Glutamatergic neuron (in vitro differentiated cells): ENCODE results near the gene GLI3. TPM values are rescaled to one million over a fixed set of nuclear protein-coding genes. Genes with fewer than 3 reads are reported as not detected.

ENCODE experiments used
- DNase-seq: peaks from one replicate; pipeline ENCODE4 v3.0.0; 2022
- H3K27ac Mint-ChIP-seq: one replicate; pipeline ENCODE4 v1.8.0; 2020; ENCODE audit warnings: mild to moderate bottlenecking, mixed read lengths, inconsistent platforms; ENCODE audit not compliant: unreplicated experiment
- H3K27me3 Mint-ChIP-seq: one replicate; pipeline ENCODE4 v1.8.0; 2020; ENCODE audit warnings: mild to moderate bottlenecking, moderate library complexity, mixed read lengths, inconsistent platforms; ENCODE audit not compliant: unreplicated experiment
- H3K36me3 Mint-ChIP-seq: one replicate; pipeline ENCODE4 v1.8.0; 2020; ENCODE audit warnings: mild to moderate bottlenecking, mixed read lengths, inconsistent platforms; ENCODE audit not compliant: unreplicated experiment
- H3K4me1 Mint-ChIP-seq: one replicate; pipeline ENCODE4 v1.8.0; 2020; ENCODE audit warnings: mild to moderate bottlenecking, low read depth, mixed read lengths, inconsistent platforms; ENCODE audit not compliant: unreplicated experiment
- H3K4me3 Mint-ChIP-seq: one replicate; pipeline ENCODE4 v1.8.0; 2020; ENCODE audit warnings: mild to moderate bottlenecking, mixed read lengths, inconsistent platforms; ENCODE audit not compliant: unreplicated experiment
- H3K9me3 Mint-ChIP-seq: one replicate; pipeline ENCODE4 v1.8.0; 2020; ENCODE audit warnings: mild to moderate bottlenecking, moderate library complexity, mixed read lengths, inconsistent platforms; ENCODE audit not compliant: unreplicated experiment
- CTCF ChIP-seq: fragments of 200-600 bp; sonication (generic); IDR thresholded peaks from one replicate; pipeline ENCODE4 v1.5.0; 2021; ENCODE audit not compliant: partially characterized antibody, unreplicated experiment
- total RNA-seq: library from RNA; stranded (reverse); fragmentation: NEBNext Ultra II Directional; extraction: Animal tissue kit (Norgen Biotek cat#: 25700); gene quantifications from one replicate; pipeline ENCODE4 v1.2.1, GENCODE V29; 2021; ENCODE audit not compliant: unreplicated experiment

Gene GLI3
- total RNA-seq, 1 donor from 2014 or later = 2.9 TPM

- peaks cover 3% of the 10 kb centered on the region for H3K27me3 Mint-ChIP-seq
- no peaks in the 10 kb centered on the region for H3K4me1 Mint-ChIP-seq
- peak; percentile 98 for TF ChIP-seq CTCF
- DNase-seq = peak; percentile 73
- no peak overlapping the region for H3K27ac Mint-ChIP-seq
- no peaks in the 10 kb centered on the region for H3K9me3 Mint-ChIP-seq
- H3K36me3 Mint-ChIP-seq = peaks cover 8% of the 10 kb centered on the region
- no peak overlapping the region for H3K4me3 Mint-ChIP-seq
Observed at GRCh38 chr7:42014625-42015618, 222.1 kb downstream of the GLI3 start.

- H3K4me3 Mint-ChIP-seq = no peak overlapping the region
- TF ChIP-seq CTCF = no peak
- DNase-seq = no peak
- H3K36me3 Mint-ChIP-seq = peaks cover 8% of the 10 kb centered on the region
- peaks cover 3% of the 10 kb centered on the region for H3K27me3 Mint-ChIP-seq
- no peaks in the 10 kb centered on the region for H3K4me1 Mint-ChIP-seq
- H3K9me3 Mint-ChIP-seq = no peaks in the 10 kb centered on the region
- H3K27ac Mint-ChIP-seq = no peak overlapping the region
Observed at GRCh38 chr7:42012786-42013360, 224.1 kb downstream of the GLI3 start.

GRCh38 chr7:42012313-42012712 lies 224.7 kb downstream of the GLI3 start:
- Mint-ChIP-seq H3K36me3 (peaks cover 8% of the 10 kb centered on the region), H3K4me1 (no peaks in the 10 kb centered on the region), H3K27me3 (peaks cover 3% of the 10 kb centered on the region), H3K4me3 (no peak overlapping the region), H3K27ac (no peak overlapping the region), H3K9me3 (no peaks in the 10 kb centered on the region)
- DNase-seq = no peak
- TF ChIP-seq CTCF = no peak

- Mint-ChIP-seq H3K9me3 (no peaks in the 10 kb centered on the region), H3K4me3 (no peak overlapping the region), H3K27ac (no peak overlapping the region), H3K36me3 (peaks cover 8% of the 10 kb centered on the region), H3K27me3 (peaks cover 3% of the 10 kb centered on the region), H3K4me1 (no peaks in the 10 kb centered on the region)
- DNase-seq = no peak
- no peak for TF ChIP-seq CTCF
Observed at GRCh38 chr7:42011846-42012245, 225.2 kb downstream of the GLI3 start.

GRCh38 chr7:42010751-42011150 lies 226.3 kb downstream of the GLI3 start:
- no peaks in the 10 kb centered on the region for H3K9me3 Mint-ChIP-seq
- DNase-seq = no peak
- H3K36me3 Mint-ChIP-seq = peaks cover 8% of the 10 kb centered on the region
- no peaks in the 10 kb centered on the region for H3K4me1 Mint-ChIP-seq
- no peak overlapping the region for H3K27ac Mint-ChIP-seq
- H3K27me3 Mint-ChIP-seq = peaks cover 3% of the 10 kb centered on the region
- no peak overlapping the region for H3K4me3 Mint-ChIP-seq
- TF ChIP-seq CTCF = no peak
